HUES64 (cell line): ENCODE measurements around the gene ADM2.

Source experiments
- H3K27ac ChIP-seq: 2 replicates; pipeline ENCODE4 v1.7.0; 2013; ENCODE audit warnings: low read depth, low read length, inconsistent platforms
- H3K27me3 ChIP-seq: 2 replicates; pipeline ENCODE4 v1.6.1; 2013; ENCODE audit warnings: mild to moderate bottlenecking, low read length; ENCODE audit not compliant: insufficient read depth
- H3K36me3 ChIP-seq: 2 replicates; pipeline ENCODE4 v1.6.1; 2013; ENCODE audit warnings: mild to moderate bottlenecking, low read length; ENCODE audit not compliant: insufficient read depth
- H3K4me1 ChIP-seq: 2 replicates; pipeline ENCODE4 v1.6.1; 2013; ENCODE audit warnings: mild to moderate bottlenecking, low read length, moderate library complexity; ENCODE audit not compliant: insufficient read depth
- H3K4me3 ChIP-seq: 2 replicates; pipeline ENCODE4 v1.5.1; 2013; ENCODE audit warnings: mild to moderate bottlenecking, low read length, moderate library complexity
- H3K9ac ChIP-seq: 2 replicates; pipeline ENCODE4 v1.6.1; 2013; ENCODE audit warnings: mild to moderate bottlenecking, low read depth, low read length
- H3K9me3 ChIP-seq: 2 replicates; pipeline ENCODE4 v1.6.1; 2013; ENCODE audit warnings: low read depth, low read length; ENCODE audit not compliant: insufficient read depth
- WGBS: fragments of 150-250, 120-280 bp; methylation state at CpG from one replicate; pipeline ENCODE4 v1.1.7; 2013; ENCODE audit warnings: missing lambda C conversion rate; 5-methylcytosine and 5-hydroxymethylcytosine counted together

ADM2 gene

DNA sequence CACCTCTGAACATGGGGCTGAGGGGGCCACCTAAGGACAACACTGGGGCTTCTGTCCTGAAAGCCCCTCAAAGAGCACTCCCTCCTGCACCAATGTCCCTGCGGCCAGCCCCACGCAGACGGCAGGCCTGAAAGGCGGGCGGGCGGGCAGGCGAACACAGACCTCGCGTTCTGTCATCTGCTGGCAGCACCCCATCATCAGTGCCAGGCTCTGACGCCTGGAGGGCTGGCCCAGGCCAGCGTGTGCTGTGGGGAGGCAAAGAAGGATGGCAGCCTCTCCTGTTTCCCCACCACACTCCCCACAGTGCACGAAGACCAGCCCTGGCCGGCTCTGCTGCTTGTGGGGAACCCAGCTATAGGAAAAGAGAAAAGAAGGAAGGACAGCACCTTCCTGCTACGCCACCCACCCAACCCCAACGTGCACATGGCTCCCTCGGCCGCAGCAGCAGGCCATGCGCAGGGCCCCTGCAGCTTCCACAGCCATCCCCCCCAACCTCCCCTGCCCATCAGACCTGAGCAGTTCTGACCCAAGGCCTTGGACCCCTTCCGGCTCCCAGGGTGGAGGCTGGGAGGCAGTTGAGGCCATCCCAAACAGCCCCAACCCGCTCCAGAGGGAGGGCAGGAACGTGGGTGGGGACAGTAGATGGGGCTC, 10.0 kb upstream of the ADM2 start:
- H3K36me3 ChIP-seq = peaks cover 14% of the 10 kb centered on the region
- no peak overlapping the region for H3K9ac ChIP-seq
- H3K27me3 ChIP-seq = no peaks in the 10 kb centered on the region
- H3K27ac ChIP-seq = no peak overlapping the region
- no peak overlapping the region for H3K4me3 ChIP-seq
- H3K9me3 ChIP-seq = no peaks in the 10 kb centered on the region
- WGBS = 88% methylated on average over 21 of the region's 21 CpGs
- H3K4me1 ChIP-seq = peaks cover 11% of the 10 kb centered on the region; the same call in 1 of the 2 replicates

DNA sequence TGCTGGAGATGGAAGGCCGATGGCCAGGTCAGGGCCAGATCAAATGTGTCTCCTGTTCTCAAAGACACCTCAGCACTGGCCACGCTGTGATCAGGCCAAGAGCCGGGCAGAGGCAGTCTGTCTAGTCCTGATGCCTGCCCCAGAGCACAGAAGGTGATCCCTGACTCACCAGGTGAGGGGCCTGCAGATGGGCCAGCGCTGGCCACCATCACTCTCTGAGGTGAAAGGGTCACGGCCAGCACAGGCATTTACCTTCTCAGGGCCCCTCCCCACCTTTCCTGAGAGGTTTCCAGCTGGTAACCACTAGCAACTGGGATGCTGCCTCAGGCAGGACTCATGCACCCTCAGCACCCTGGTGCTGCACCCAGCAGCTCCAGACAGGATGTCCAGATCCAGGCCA, 9.4 kb upstream of the ADM2 start:
- 78% methylated on average over 5 of the region's 5 CpGs for WGBS
- Histone ChIP-seq H3K9ac (no peak overlapping the region), H3K9me3 (no peaks in the 10 kb centered on the region), H3K27ac (no peak overlapping the region), H3K36me3 (peaks cover 8% of the 10 kb centered on the region), H3K4me3 (no peak overlapping the region), H3K27me3 (no peaks in the 10 kb centered on the region), H3K4me1 (peaks cover 11% of the 10 kb centered on the region; the same call in 1 of the 2 replicates)

DNA sequence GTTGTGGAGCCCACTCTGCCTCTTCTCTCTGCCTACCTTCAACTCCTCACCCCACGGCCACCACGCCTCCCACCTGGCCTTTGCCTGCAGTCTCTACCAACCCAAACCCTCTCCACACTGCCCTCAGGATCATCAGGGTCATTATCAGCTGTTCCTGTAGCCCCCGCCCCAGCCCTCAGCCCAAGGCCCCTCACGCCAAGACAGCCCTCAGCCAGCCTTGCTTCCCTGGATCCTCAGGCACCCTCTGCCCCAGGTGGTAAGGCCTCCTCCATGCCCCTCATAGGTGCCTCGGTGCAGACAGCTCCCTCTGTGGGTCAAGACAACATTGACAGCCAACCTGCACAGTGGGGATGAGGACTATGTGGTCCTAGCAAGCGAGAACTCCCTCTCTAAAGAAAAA, 8.3 kb upstream of the ADM2 start:
- H3K27me3 ChIP-seq = no peaks in the 10 kb centered on the region
- no peaks in the 10 kb centered on the region for H3K9me3 ChIP-seq
- peaks cover 11% of the 10 kb centered on the region; the same call in 1 of the 2 replicates for H3K4me1 ChIP-seq
- no peak overlapping the region for H3K4me3 ChIP-seq
- H3K9ac ChIP-seq = no peak overlapping the region
- 84% methylated on average over 6 of the region's 6 CpGs for WGBS
- no peaks in the 10 kb centered on the region for H3K36me3 ChIP-seq
- no peak overlapping the region for H3K27ac ChIP-seq

DNA sequence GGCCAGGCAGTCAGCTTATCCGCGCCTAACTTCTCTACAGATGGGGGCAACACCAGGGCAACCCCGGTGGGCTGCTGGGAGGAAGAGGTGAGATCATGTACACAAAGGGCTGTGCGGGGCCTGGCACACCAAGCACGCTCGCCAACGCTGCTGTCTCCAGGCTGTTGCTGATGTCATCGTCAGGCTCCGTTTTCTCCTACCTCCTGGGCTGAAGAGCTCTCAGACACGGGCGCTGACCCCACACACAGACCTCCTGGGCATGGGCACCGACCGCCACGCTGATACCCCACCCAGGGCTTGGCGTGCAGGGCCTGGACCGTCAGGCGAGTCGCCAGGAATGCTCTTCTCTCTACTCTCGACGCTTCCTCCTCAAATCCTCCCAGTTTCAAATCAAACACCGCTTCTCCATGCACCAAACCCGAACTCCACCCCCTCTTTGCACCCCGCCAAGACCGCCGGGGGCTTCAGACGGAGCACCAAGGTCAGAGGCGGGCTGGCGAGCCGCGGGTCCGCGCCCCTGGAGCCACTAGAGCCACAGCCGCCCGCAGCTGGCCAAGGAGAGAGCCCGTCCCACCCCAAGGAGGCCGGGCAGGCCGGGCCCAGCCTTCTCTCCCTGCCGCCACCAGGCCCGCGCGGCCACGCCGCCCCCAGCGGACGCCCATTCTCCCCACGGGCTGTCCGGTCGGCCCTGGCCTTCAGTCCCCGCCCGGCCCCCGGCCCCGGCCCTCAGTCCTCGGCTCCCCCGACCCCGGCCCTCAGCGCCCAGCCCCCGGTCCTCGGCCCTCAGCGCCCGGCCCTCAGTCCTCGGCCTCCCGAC, 7.3 kb upstream of the ADM2 start:
- H3K4me1 ChIP-seq = peaks cover 11% of the 10 kb centered on the region; the same call in 1 of the 2 replicates

DNA sequence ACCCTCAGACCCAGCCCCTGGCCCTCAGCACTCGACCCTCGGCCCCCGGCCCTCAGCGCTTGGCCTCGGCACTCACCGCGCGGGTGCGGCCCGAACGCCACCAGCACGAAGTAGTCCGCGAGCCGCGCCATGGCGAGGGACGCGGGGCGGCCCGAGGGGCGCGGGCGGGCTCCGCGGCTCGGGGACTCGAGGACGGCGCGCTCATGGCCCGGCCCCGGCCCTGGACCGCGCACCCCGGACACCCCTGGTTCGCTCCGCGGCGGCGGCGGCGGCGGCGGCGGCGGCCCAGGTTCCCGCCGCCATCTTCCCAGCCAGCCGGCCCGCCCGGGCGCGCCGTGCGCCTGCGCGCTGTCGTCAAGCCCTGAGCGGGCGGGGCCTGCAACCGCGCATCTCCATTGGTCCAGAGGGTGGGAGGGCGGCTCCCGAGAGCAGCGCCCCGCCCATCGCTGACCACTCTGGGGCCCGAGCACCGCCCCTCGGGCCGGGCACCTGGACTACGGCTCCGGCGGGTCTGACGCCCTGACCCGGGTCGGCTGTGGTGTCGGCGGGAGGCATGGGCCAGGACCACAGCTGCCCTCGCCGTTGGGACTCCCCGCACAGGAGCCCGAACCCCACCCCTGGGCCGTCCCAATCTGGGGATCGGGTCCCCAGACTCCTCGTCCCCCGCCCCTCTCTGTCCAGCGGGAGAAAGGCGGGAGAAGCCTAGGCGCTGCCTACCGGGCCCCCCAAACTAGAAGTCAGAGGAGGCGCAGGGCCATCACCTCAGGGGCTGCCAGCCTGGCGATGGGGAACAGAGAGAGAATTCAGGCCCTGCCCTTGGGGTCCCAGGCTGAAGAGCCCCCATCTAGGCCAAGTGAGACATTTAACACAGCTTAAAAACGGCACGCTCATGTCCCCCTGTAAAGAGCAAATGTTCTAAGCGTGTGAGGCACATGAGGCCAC, 6.4 kb upstream of the ADM2 start, which contains the start of gene SBF1:
Gene SBF1 (minus strand): TSS at position 326 of the 942 bp plus-strand sequence. CDS start 195 bp downstream, at position 131.
- no peaks in the 10 kb centered on the region for H3K9me3 ChIP-seq
- peak within 1 kb of the TSS; percentile 46; the same call in 1 of the 2 replicates for H3K27ac ChIP-seq
- peaks cover 13% of the 10 kb centered on the region for H3K27me3 ChIP-seq
- peaks cover 11% of the 10 kb centered on the region; the same call in 1 of the 2 replicates for H3K4me1 ChIP-seq
- no peaks in the 10 kb centered on the region for H3K36me3 ChIP-seq
- 4% methylated on average over 97 of the region's 97 CpGs for WGBS
- peak within 1 kb of the TSS; percentile 65 for H3K9ac ChIP-seq
- H3K4me3 ChIP-seq = peak within 1 kb of the TSS; percentile 69

More for the DNA sequence above, 7.3 kb upstream of the ADM2 start:
- H3K9me3 ChIP-seq = no peaks in the 10 kb centered on the region
- H3K36me3 ChIP-seq = no peaks in the 10 kb centered on the region
- WGBS = 14% methylated on average over 60 of the region's 62 CpGs
- peak overlapping the region; percentile 65 for H3K9ac ChIP-seq
- H3K4me3 ChIP-seq = peak overlapping the region; percentile 69
- no peak overlapping the region for H3K27ac ChIP-seq
- peaks cover 5% of the 10 kb centered on the region for H3K27me3 ChIP-seq

DNA sequence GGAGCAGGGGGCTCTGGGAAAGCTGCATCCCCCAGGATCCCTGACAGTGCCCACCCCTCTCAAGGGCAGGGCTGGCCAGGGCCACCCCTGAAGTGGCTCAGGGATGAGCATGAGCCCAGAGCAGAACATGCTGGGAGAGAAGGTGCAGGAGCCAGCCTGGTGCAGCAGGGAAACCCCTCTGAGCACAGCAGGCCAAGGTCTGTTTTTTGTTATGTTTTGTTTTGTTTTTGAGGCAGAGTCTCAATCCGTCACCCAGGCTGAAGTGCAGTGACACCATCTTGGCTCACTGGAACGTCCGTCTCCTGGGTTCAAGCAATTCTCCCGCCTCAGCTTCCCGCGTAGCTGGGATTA, 5.7 kb upstream of the ADM2 start:
- Histone ChIP-seq H3K9ac (no peak overlapping the region), H3K9me3 (no peaks in the 10 kb centered on the region), H3K36me3 (no peaks in the 10 kb centered on the region), H3K4me1 (peaks cover 5% of the 10 kb centered on the region; the same call in 1 of the 2 replicates), H3K27me3 (peaks cover 20% of the 10 kb centered on the region), H3K27ac (no peak overlapping the region), H3K4me3 (peak overlapping the region; percentile 69; the same call in 1 of the 2 replicates)
- WGBS = 95% methylated on average over 6 of the region's 6 CpGs

DNA sequence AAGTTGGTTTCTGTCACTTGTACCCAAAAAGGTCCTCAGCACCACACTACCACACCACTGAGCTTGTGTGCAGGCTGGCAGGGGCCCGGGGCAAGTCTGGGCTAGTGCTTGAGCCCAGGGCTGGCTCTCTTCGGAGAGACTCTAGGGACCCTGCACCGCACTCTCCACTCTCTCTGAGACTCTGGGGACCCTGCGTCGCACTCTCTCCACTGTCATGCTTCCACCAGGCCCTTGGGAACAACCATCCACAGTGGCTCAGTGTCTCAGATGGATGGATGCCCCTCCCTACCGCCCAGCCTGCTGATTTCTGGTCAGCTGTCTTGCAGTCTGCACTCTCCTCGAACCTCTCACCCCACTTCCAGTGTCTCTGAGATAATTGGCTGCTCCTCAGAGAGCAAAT, 4.5 kb upstream of the ADM2 start:
- Histone ChIP-seq H3K9ac (no peak overlapping the region), H3K27me3 (peaks cover 28% of the 10 kb centered on the region), H3K4me3 (no peak overlapping the region), H3K36me3 (no peaks in the 10 kb centered on the region), H3K4me1 (peaks cover 4% of the 10 kb centered on the region; the same call in 1 of the 2 replicates), H3K27ac (no peak overlapping the region), H3K9me3 (no peaks in the 10 kb centered on the region)
- 83% methylated on average over 7 of the region's 7 CpGs for WGBS

DNA sequence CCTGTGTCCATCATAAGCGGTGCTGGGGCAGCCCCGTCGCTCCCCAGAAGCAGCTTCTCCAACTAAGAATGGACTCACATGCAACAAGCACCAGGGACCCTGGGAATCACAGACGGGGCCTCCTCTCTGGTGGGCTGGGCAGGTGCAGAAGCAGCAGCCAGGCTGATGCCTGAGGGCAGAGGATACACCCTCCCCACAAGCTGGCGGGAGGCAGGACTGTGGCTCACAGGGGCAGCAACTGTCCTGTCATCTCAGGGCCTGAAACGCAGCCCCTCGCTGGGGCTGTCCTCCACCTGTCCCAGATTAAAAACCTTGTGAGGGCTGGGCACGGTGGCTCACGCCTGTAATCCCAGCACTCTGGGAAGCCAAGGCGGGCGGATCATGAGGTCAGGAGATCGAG, 3.4 kb upstream of the ADM2 start:
- no peaks in the 10 kb centered on the region for H3K9me3 ChIP-seq
- H3K27ac ChIP-seq = no peak overlapping the region
- no peaks in the 10 kb centered on the region for H3K36me3 ChIP-seq
- H3K27me3 ChIP-seq = peaks cover 30% of the 10 kb centered on the region
- no peak overlapping the region for H3K9ac ChIP-seq
- 84% methylated on average over 12 of the region's 12 CpGs for WGBS
- H3K4me3 ChIP-seq = no peak overlapping the region
- peaks cover 4% of the 10 kb centered on the region; the same call in 1 of the 2 replicates for H3K4me1 ChIP-seq

DNA sequence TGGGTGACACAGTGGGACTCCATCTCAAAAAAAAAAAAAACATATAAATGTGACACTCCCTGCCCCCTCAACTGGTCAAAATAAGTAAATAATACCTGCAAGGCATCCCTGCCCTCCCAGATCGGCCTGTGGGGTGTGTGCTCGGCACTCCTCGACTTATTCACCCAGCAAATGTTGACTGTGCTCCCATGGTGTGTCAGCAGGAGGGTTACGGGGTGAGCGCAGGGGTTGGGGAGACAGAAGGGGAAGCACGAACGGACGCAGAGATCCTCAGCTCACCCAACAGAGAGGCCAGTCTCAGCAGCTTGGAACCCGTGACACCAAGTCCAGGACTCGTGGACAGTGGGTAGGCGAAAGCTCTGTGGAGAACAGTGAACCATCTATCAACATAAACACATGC, 1.6 kb upstream of the ADM2 start:
- Histone ChIP-seq H3K27me3 (peaks cover 30% of the 10 kb centered on the region), H3K27ac (no peak overlapping the region), H3K4me1 (peaks cover 4% of the 10 kb centered on the region; the same call in 1 of the 2 replicates), H3K4me3 (no peak overlapping the region), H3K9ac (no peak overlapping the region), H3K9me3 (no peaks in the 10 kb centered on the region), H3K36me3 (no peaks in the 10 kb centered on the region)
- WGBS = 85% methylated on average over 11 of the region's 11 CpGs

DNA sequence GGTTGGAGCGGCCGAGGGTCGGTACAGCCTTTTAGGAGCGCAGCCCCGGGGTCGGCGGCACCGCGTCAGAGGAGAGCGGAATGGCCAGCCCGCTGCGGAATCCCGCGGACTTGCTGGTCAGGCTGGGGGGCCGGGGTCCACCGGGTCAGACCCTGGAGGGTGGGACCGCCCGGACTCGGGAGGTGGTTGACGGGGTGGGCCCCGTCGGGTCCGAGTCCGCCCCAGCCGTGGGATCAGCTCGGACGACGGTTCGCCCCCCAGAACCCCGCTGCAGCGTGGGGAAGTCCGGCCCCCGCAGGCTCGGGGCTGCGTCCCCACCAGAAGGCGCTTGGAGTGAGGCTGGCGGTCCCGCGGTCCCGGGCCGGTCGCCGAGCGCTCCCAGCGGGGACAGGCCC, 301 bp upstream of the ADM2 start:
- no peak overlapping the region for H3K27ac ChIP-seq
- peaks cover 30% of the 10 kb centered on the region for H3K27me3 ChIP-seq
- 4% methylated on average over 45 of the region's 45 CpGs for WGBS
- no peaks in the 10 kb centered on the region for H3K9me3 ChIP-seq
- peak overlapping the region; percentile 84; the same call in 1 of the 2 replicates for H3K9ac ChIP-seq
- H3K36me3 ChIP-seq = no peaks in the 10 kb centered on the region
- peak overlapping the region; percentile 68 for H3K4me3 ChIP-seq
- H3K4me1 ChIP-seq = no peaks in the 10 kb centered on the region
